Measurements from ENCODE around the gene FARS2. TPM values are rescaled to one million over a fixed set of nuclear protein-coding genes. Genes with fewer than 3 reads are reported as not detected.

The FARS2 gene
- total and polyA plus RNA-seq, 9 of the 15 experiments (the other 6 are each of a cell fraction or from before 2014, with no cell fraction given) = 16.5 to 62.2 (median 27.0) TPM

DNA sequence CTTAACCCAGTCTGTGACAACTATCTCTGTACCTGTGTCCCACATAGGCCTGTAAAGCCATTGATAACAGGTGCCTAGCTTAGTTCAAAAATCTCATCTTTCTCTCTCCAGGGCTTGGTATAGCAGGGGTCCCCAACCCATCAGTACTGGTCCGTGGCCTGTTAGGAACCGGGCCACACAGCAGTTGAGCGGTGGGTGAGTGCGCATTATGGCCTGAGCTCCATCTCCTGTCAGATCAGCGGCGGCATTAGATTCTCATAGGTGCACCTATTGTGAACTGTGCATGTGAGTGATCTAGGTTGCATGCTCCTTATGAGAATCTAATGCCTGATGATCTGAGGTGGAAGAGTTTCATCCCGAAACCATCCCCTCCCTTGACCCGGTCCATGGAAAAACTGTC lies 3.9 kb upstream of the FARS2 start:
- Histone ChIP-seq H3K9me1 (ENCODE audit: control insufficient read depth, insufficient read depth, low read length) (no peaks in the 10 kb centered on the region), H2AFZ (ENCODE audit: low read depth, low read length) (no peak overlapping the region), H3K4me2 (ENCODE audit: insufficient read depth, low read length) (no peak overlapping the region), H3K9ac (ENCODE audit: insufficient read depth in 1 of 2, low read depth in 2 of 2, low read length in 2 of 2) (no peak overlapping the region), H3K36me3 (ENCODE audit: control insufficient read depth, insufficient read depth, low read length) (peaks cover 50% of the 10 kb centered on the region), H3K79me2 (ENCODE audit: control insufficient read depth, insufficient read depth, low read length) (peaks cover 61% of the 10 kb centered on the region), H3K27me3 (ENCODE audit: control insufficient read depth in 2 of 2, insufficient read depth in 2 of 2, low read length in 2 of 2) (no peaks in the 10 kb centered on the region), H3K4me1 (replicated peaks in 1 of 2; ENCODE audit: control insufficient read depth in 2 of 2, insufficient read depth in 2 of 2, low read length in 2 of 2) (peaks cover 5 to 7% of the 10 kb centered on the region in 2 experiments; a peak in 4 of 5 replicates), H4K20me1 (replicated peaks; ENCODE audit: control insufficient read depth, insufficient read depth, low read length) (no peaks in the 10 kb centered on the region), H3K9me3 (replicated peaks; ENCODE audit: control insufficient read depth, insufficient read depth, low read depth, low read length) (no peaks in the 10 kb centered on the region), H3K27ac (ENCODE audit: extremely low read depth, low read depth, low read length) (no peak overlapping the region), H3K4me3 (no peak overlapping the region)
- intact Hi-C loops (cut with micrococcal nuclease) (no loop called here), in situ Hi-C loops (cut with MboI) (no loop called here)
- no peak for ATAC-seq
- CTCF ChIA-PET (ENCODE audit: low intra/inter-chr PET ratio) = no interaction called here
- POLR2A ChIA-PET = interaction anchor here (1.0 to 1.9 kb wide), 2 partner anchors 21 to 26 kb away, joined by 3 to 5 read pairs; no protein-coding TSS in a partner anchor
- 95% methylated on average over 8 of the region's 8 CpGs for WGBS (ENCODE audit: insufficient coverage, low coverage, missing lambda C conversion rate)
- FAIRE-seq = no peak
- no peak for DNase-seq (ENCODE audit: extremely low read depth in 1 of 4, low spot score in 3 of 4)
- BruUV-seq (replicated peaks) = no TSS peak
- TF ChIP-seq, protein P1, sequence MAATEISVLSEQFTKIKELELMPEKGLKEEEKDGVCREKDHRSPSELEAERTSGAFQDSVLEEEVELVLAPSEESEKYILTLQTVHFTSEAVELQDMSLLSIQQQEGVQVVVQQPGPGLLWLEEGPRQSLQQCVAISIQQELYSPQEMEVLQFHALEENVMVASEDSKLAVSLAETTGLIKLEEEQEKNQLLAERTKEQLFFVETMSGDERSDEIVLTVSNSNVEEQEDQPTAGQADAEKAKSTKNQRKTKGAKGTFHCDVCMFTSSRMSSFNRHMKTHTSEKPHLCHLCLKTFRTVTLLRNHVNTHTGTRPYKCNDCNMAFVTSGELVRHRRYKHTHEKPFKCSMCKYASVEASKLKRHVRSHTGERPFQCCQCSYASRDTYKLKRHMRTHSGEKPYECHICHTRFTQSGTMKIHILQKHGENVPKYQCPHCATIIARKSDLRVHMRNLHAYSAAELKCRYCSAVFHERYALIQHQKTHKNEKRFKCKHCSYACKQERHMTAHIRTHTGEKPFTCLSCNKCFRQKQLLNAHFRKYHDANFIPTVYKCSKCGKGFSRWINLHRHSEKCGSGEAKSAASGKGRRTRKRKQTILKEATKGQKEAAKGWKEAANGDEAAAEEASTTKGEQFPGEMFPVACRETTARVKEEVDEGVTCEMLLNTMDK (IDR thresholded peaks at IDR 0.05; ENCODE audit: borderline replicate concordance, insufficient read depth, low read depth, low read length, poor library complexity, severe bottlenecking) = no peak
- TF ChIP-seq YBX1 (IDR thresholded peaks at IDR 0.05) (no peak), MCM2 (IDR thresholded peaks at IDR 0.05; ENCODE audit: low read depth) (no peak), ZBTB1 (CRISPR knock-in tag; IDR thresholded peaks at IDR 0.05; ENCODE audit: borderline replicate concordance, low read depth) (no peak), MCM3 (IDR thresholded peaks at IDR 0.05) (no peak), IRF1 (CRISPR knock-in tag; IDR thresholded peaks at IDR 0.05; ENCODE audit: borderline replicate concordance) (no peak)
